Measurements from ENCODE around the gene DYNC2H1.

DYNC2H1 gene

GRCh38 chr11:103465555-103466140 lies 356.4 kb downstream of the DYNC2H1 start:
- no peak for DNase-seq

- DNase-seq, result no peak
Measured at GRCh38 chr11:103471546-103471945, 362.3 kb downstream of the DYNC2H1 start.

GRCh38 chr11:103476874-103477273 lies 367.6 kb downstream of the DYNC2H1 start:
- DNase-seq, result no peak

DNA sequence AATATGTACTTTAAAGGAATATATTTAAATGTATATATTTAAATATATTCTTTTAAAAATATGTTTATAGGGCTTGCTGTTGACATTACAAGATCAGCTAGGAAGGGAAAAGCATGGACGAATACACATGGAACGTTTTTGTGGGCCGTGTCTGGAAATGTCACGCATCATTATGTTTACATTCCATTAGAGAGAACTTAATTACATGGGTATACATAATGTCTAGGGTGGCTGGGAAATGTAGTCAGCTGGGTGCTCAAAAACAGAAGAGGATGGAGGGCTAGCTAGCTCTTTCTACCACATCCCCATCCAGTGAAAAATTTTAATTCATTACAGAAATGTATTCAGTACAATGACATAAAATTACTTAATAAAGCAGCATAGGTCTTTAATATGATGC lies 371.2 kb downstream of the DYNC2H1 start:
- no peak for DNase-seq

GRCh38 chr11:103483996-103484395 lies 374.8 kb downstream of the DYNC2H1 start:
- DNase-seq, result no peak

GRCh38 chr11:103484545-103484944 lies 375.3 kb downstream of the DYNC2H1 start:
- no peak for DNase-seq

DNA sequence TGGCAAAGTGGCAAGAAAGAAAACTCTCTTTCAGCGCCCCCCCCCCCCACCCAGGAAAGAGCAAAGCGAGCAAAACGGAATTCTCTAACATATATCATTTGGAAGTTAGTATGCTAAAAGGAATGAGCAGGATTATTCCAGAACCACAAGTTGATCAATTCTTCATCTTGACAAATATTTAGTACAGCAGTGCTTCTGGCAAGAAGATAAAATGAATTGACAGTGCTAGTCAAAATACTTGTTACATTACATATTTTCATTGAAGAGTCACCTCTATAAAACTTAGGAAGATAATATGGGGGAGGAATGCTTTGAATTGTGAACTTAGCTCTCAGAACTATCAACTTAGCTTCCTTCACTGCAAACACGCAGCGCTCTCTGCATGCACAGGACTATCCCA lies 377.4 kb downstream of the DYNC2H1 start:
- no peak for DNase-seq

GRCh38 chr11:103487113-103487512 lies 377.9 kb downstream of the DYNC2H1 start:
- no peak for DNase-seq

DNA sequence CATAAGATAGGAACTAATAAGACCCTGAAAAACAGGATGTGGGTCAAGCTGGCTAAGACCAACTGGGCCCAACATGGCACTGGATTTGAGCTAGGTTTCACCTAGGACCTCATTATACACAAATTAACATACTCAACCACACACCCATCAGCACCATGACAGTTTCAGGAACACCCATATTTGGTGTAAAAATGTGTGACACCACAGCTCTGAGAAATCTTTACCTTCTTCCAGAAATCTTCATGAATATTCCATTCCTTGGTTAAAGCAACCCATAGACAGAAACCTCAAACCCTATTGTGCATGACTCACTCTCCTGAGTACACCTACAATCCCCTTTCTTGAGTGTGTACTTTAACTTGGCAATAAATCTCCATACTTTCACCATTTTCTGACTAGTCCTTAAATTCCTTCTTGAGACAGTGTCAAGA lies 378.8 kb downstream of the DYNC2H1 start:
- DNase-seq, result no peak

DNA sequence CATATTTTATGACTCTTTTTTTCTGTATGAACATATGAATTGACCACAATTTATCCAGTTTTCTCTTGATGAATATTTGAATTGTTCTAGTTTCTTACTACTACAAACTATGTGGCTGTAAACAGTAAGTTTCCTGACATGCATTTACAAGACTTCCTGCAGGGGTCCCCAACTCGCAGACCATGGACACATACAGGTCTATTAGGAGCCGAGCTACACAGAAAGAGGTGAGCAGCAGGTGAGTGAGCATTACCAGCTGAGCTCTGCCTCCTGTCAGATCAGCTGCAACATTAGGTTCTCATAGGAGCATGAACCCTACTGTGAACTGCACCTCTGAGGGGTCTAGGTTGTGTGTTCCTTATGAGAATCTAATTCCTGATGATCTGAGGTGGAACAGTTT lies 379.4 kb downstream of the DYNC2H1 start:
- no peak for DNase-seq

GRCh38 chr11:103491777-103492176 lies 382.6 kb downstream of the DYNC2H1 start:
- no peak for DNase-seq

DNA sequence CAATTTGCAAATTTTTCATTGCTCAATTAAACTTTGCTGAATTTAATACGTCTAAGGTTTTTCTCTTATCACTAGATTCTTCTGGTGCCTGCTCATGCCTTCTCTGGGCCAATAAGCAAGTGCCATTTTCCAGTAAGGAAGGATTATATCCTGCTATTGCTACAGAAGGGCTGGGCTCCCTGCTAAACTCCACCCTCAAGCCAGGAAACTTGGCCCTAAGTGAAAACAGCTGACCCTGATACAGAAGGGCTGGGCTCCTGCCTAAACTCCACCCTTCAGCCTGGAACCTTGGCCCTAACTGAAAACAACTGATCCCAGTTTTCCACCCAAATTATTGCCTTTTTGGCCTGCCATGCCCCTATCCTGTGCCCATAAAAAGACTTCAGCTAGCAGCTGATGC lies 385.3 kb downstream of the DYNC2H1 start:
- no peak for DNase-seq

DNA sequence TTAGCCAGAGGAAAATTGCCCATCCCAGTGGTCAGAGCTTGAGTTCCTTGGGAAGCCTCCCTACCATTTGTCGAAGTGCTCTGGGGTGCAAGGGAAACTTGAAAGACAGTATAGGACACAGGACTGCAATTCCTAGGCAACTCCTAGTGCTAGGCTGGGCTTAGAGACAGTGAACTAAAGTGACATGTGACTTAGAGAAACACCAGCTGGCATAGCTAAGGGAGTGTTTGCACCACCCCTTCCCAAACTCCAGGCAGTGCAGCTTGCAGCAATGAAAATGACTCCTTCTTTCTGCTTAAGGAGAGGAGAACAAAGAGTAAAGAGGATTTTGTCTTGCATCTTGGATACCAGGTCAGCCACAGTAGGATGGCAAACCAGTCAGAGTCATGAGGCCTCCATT lies 388.0 kb downstream of the DYNC2H1 start:
- no peak for DNase-seq

DNA sequence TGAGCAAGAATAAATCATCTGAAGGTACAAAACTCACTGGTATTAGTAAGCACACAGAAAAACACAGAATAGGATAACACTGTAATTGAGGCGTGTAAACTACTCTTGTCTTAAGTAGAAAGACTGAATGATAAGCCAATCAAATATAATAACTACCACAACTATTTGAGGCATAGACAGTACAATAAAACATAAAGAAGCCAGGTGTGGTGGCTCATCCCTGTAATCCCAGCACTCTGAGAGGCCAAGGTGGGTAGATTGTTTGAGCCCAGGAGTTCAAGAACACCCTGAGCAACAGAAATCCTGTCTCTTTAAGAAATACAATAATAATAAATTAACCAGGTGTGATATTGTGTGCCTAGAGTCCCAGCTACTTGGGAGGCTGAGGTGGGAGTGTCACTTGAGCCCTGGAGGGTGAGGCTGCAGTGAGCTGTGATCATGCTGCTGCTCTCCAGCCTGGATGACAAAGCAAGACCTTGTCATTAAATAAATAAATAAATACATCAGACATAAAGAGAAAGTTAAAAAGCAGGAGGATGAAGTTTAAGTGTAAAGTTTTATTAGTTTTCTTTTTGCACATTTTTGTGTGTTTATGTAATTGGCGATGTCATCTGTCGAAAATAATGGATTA lies 390.6 kb downstream of the DYNC2H1 start:
- DNase-seq, result no peak

GRCh38 chr11:103515283-103515682 lies 406.1 kb downstream of the DYNC2H1 start:
- no peak for DNase-seq

DNA sequence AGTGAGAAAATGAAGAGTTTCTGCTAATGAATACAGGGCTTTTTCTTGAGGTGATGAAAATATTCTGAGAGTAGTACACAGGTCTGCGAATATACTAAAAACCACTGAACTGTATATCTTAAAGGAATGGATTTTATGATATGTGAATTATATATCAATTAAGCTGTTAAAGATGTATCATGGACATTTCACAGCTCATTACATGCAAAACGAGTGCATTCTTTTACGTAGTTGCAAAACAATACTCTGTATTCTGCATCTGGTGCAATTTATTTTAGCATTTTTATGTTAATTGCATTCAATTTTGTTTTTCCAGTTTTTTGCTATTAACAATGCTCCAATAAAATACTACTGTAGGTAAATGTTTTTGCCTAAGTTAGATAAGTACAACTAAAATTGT lies 411.6 kb downstream of the DYNC2H1 start:
- no peak for DNase-seq

- no peak for DNase-seq
Measured at GRCh38 chr11:103525069-103525468, 415.8 kb downstream of the DYNC2H1 start.

DNA sequence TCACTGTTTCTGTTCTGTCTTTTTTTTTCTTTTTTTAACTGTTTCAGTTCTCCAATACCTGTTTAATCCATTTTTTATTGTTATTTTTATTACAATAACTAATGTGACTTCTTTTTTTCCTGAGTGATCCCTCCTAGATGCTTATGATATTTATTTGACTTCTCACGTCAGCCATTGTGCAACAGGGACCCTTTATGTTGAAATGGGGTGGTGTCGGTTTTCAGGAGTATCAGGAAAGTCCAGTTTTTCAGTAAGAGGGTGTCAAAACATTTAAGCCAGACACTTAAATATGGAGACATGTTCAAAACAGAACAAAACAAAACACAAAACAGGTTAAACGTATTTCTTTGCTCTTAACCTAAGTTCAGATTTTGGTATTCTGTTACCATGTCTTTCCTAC lies 418.8 kb downstream of the DYNC2H1 start:
- no peak for DNase-seq

DNA sequence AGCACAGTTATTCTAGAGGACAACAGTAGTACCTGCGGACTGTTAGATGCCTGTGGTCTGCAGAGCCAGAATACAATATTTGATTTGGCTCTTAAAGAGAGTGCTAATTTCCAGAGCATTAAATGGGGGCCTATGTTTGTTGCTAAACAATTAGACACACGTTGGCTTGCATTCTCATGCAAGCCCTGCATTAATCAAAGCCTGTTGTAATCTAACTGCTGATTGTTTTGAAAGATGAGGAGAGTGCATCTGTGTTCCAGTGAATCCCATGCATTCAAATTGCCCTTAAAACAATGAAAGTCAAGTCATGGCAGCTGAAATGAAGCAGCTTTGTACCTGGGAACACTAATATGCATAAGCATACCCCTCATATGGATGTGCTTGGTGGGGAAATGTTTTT lies 419.4 kb downstream of the DYNC2H1 start:
- DNase-seq, result no peak

- no peak for DNase-seq
Measured at GRCh38 chr11:103529181-103529684, 420.0 kb downstream of the DYNC2H1 start.
